ENCODE data around the gene SLC35E3. TPM values are rescaled to one million over a fixed set of nuclear protein-coding genes. Genes with fewer than 3 reads are reported as not detected.

The SLC35E3 gene
- polyA plus RNA-seq, 1 of the 3 experiments (the other 2 are of a cell fraction): 5.7 TPM

GRCh38 chr12:68761901-68762630 lies 16.1 kb downstream of the SLC35E3 start:
- H3K4me1 ChIP-seq (ENCODE audit: control insufficient read depth in 1 of 2, insufficient read depth in 2 of 2, low read depth in 1 of 2, low read length in 1 of 2): no peaks in the 10 kb centered on the region
- no peak for DNase-seq
- H3K27me3 ChIP-seq (ENCODE audit: insufficient read depth): no peaks in the 10 kb centered on the region
- ChIA-PET POLR2A (interaction anchor here (0.5 kb wide), 1 partner anchor 15 kb away, joined by 4 read pairs; no protein-coding TSS in a partner anchor), CTCF (no interaction called here)
- no peaks in the 10 kb centered on the region for H3K79me2 ChIP-seq (ENCODE audit: insufficient read depth)
- no peak overlapping the region for H3K9ac ChIP-seq
- no peaks in the 10 kb centered on the region for H3F3A ChIP-seq (replicated peaks; ENCODE audit: insufficient read depth)
- no peaks in the 10 kb centered on the region for H4K20me1 ChIP-seq (ENCODE audit: insufficient read depth)
- H3K9me2 ChIP-seq: no peaks in the 10 kb centered on the region
- H2AFZ ChIP-seq (ENCODE audit: low read depth): no peak overlapping the region
- no peaks in the 10 kb centered on the region for H3K9me3 ChIP-seq
- TF ChIP-seq TCF12 (IDR thresholded peaks at IDR 0.05) (no peak), TAF1 (IDR thresholded peaks at IDR 0.05; ENCODE audit: borderline replicate concordance, low read depth, low read length) (no peak), FOXM1 (IDR thresholded peaks at IDR 0.05; ENCODE audit: low read depth) (no peak), CTCF (IDR thresholded peaks at IDR 0.05) (no peak), SIN3A (IDR thresholded peaks at IDR 0.05; ENCODE audit: borderline replicate concordance, low read depth, low read length) (no peak), RXRA (IDR thresholded peaks at IDR 0.05; ENCODE audit: borderline replicate concordance, low read depth) (no peak), MAX (IDR thresholded peaks at IDR 0.05; ENCODE audit: low read depth) (no peak), EZH2phosphoT487 (IDR thresholded peaks at IDR 0.05; ENCODE audit: borderline replicate concordance, low read depth) (no peak), RCOR1 (IDR thresholded peaks at IDR 0.05; ENCODE audit: low read length) (no peak), ZBTB33 (IDR thresholded peaks at IDR 0.05; ENCODE audit: borderline replicate concordance, low read depth) (no peak), USF2 (IDR thresholded peaks at IDR 0.05; ENCODE audit: borderline replicate concordance, low read depth, low read length) (no peak), PBX3 (IDR thresholded peaks at IDR 0.05) (no peak), RAD21 (IDR thresholded peaks at IDR 0.05; ENCODE audit: low read length) (no peak), YY1 (IDR thresholded peaks at IDR 0.05; ENCODE audit: low read depth) (no peak), SMC3 (IDR thresholded peaks at IDR 0.05; ENCODE audit: low read depth, low read length) (no peak)
- no peak overlapping the region for H3K4me2 ChIP-seq
- no peak overlapping the region for H3K4me3 ChIP-seq (ENCODE audit: low read depth in 2 of 2, low read length in 1 of 2)
- H3K36me3 ChIP-seq (replicated peaks in 1 of 2; ENCODE audit: control insufficient read depth in 1 of 2, insufficient read depth in 2 of 2, low read length in 1 of 2): peaks cover 10 to 31% of the 10 kb centered on the region in 2 experiments
- WGBS (ENCODE audit: low lambda C conversion rate): 87% methylated on average over 8 of the region's 8 CpGs
- H3K27ac ChIP-seq (ENCODE audit: low read depth in 2 of 2, low read length in 1 of 2): no peak overlapping the region
